Endothelial cell (in vitro differentiated cells): ENCODE results near the gene SHLD2. TPM values are rescaled to one million over a fixed set of nuclear protein-coding genes. Genes with fewer than 3 reads are reported as not detected.
"Not testable (repeated sequence)": the region's sequence is repeated elsewhere in the genome, so short reads cannot be mapped to it uniquely, and the experiment has no call there.

ENCODE experiments used
- DNase-seq: peaks from one replicate; pipeline ENCODE4 v3.0.0; 2021; ENCODE audit warnings: low spot score
- H3K27ac Mint-ChIP-seq: one replicate; pipeline ENCODE4 v1.8.0; 2021; ENCODE audit warnings: mixed read lengths, inconsistent platforms; ENCODE audit not compliant: unreplicated experiment
- H3K27me3 Mint-ChIP-seq: one replicate; pipeline ENCODE4 v1.8.0; 2021; ENCODE audit warnings: mild to moderate bottlenecking, moderate library complexity, mixed read lengths, inconsistent platforms; ENCODE audit not compliant: unreplicated experiment
- H3K36me3 Mint-ChIP-seq: one replicate; pipeline ENCODE4 v1.8.0; 2021; ENCODE audit warnings: mild to moderate bottlenecking, low read depth, mixed read lengths, inconsistent platforms; ENCODE audit not compliant: unreplicated experiment
- H3K4me1 Mint-ChIP-seq: one replicate; pipeline ENCODE4 v1.8.0; 2021; ENCODE audit warnings: mild to moderate bottlenecking, mixed read lengths, inconsistent platforms; ENCODE audit not compliant: unreplicated experiment
- H3K4me3 Mint-ChIP-seq: one replicate; pipeline ENCODE4 v1.8.0; 2021; ENCODE audit warnings: mild to moderate bottlenecking, mixed read lengths, inconsistent platforms; ENCODE audit not compliant: unreplicated experiment
- H3K9me3 Mint-ChIP-seq: one replicate; pipeline ENCODE4 v1.8.0; 2021; ENCODE audit warnings: mixed read lengths, inconsistent platforms; ENCODE audit not compliant: unreplicated experiment
- total RNA-seq: library from RNA; stranded (reverse); fragmentation: NEBNext Ultra II Directional; extraction: Animal tissue kit (Norgen Biotek cat#: 25700); gene quantifications from one replicate; pipeline ENCODE4 v1.2.1, GENCODE V29; 2021; ENCODE audit not compliant: unreplicated experiment
- TF ChIP-seq, protein P1 (sequence below): fragments of 200-600 bp; sonication (generic); IDR thresholded peaks from one replicate; pipeline ENCODE4 v1.5.0; 2021; ENCODE audit warnings: antibody characterized with exemption; ENCODE audit not compliant: unreplicated experiment

Gene SHLD2
- total RNA-seq, 1 donor from 2014 or later = 16.1 TPM

- Mint-ChIP-seq H3K27ac (no peak overlapping the region), H3K36me3 (peaks cover 8% of the 10 kb centered on the region), H3K4me1 (no peaks in the 10 kb centered on the region), H3K27me3 (no peaks in the 10 kb centered on the region), H3K9me3 (no peaks in the 10 kb centered on the region), H3K4me3 (peak overlapping the region; percentile 42)
- TF ChIP-seq, protein P1, sequence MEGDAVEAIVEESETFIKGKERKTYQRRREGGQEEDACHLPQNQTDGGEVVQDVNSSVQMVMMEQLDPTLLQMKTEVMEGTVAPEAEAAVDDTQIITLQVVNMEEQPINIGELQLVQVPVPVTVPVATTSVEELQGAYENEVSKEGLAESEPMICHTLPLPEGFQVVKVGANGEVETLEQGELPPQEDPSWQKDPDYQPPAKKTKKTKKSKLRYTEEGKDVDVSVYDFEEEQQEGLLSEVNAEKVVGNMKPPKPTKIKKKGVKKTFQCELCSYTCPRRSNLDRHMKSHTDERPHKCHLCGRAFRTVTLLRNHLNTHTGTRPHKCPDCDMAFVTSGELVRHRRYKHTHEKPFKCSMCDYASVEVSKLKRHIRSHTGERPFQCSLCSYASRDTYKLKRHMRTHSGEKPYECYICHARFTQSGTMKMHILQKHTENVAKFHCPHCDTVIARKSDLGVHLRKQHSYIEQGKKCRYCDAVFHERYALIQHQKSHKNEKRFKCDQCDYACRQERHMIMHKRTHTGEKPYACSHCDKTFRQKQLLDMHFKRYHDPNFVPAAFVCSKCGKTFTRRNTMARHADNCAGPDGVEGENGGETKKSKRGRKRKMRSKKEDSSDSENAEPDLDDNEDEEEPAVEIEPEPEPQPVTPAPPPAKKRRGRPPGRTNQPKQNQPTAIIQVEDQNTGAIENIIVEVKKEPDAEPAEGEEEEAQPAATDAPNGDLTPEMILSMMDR = no peak
- DNase-seq = no peak
Measured at GRCh38 chr10:87079106-87079836, 15.7 kb upstream of the SHLD2 start.

DNA sequence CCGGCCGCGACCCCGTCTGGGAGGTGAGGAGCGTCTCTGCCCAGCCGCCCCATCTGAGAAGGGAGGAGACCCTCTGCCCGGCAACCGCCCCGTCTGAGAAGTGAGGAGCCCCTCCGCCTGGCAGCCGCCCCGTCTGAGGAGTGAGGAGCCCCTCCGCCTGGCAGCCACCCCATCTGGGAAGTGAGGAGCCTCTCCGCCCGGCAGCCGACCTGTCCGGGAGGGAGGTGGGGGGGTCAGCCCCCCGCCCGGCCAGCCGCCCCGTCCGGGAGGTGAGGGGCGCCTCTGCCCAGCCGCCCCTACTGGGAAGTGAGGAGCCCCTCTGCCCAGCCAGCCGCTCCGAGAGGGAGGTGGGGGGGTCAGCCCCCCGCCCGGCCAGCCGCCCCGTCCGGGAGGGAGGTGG, 14.4 kb upstream of the SHLD2 start:
- H3K27ac Mint-ChIP-seq, DNase-seq, H3K4me1 Mint-ChIP-seq, H3K36me3 Mint-ChIP-seq, H3K9me3 Mint-ChIP-seq, H3K27me3 Mint-ChIP-seq, H3K4me3 Mint-ChIP-seq: not testable (repeated sequence)

- not testable (repeated sequence) for DNase-seq, H3K27me3 Mint-ChIP-seq, H3K27ac Mint-ChIP-seq, H3K4me3 Mint-ChIP-seq, H3K36me3 Mint-ChIP-seq, H3K9me3 Mint-ChIP-seq, H3K4me1 Mint-ChIP-seq
Measured at GRCh38 chr10:87081574-87081973, 13.4 kb upstream of the SHLD2 start.

- not testable (repeated sequence) for H3K36me3 Mint-ChIP-seq, H3K9me3 Mint-ChIP-seq, H3K27me3 Mint-ChIP-seq, H3K27ac Mint-ChIP-seq, H3K4me1 Mint-ChIP-seq, DNase-seq, H3K4me3 Mint-ChIP-seq
Measured at GRCh38 chr10:87082219-87082618, 12.8 kb upstream of the SHLD2 start.

- not testable (repeated sequence) for H3K27me3 Mint-ChIP-seq, DNase-seq, H3K4me3 Mint-ChIP-seq, H3K9me3 Mint-ChIP-seq, H3K4me1 Mint-ChIP-seq, H3K36me3 Mint-ChIP-seq, H3K27ac Mint-ChIP-seq
Measured at GRCh38 chr10:87083576-87084290, 11.3 kb upstream of the SHLD2 start.

- not testable (repeated sequence) for H3K9me3 Mint-ChIP-seq, H3K4me1 Mint-ChIP-seq, H3K27ac Mint-ChIP-seq, H3K27me3 Mint-ChIP-seq, H3K4me3 Mint-ChIP-seq, DNase-seq, H3K36me3 Mint-ChIP-seq
Measured at GRCh38 chr10:87084291-87084782, 10.7 kb upstream of the SHLD2 start.

GRCh38 chr10:87085537-87085936, 9.5 kb upstream of the SHLD2 start:
- H3K36me3 Mint-ChIP-seq = peaks cover 8% of the 10 kb centered on the region
- no peaks in the 10 kb centered on the region for H3K9me3 Mint-ChIP-seq
- peaks cover under 1% of the 10 kb centered on the region for H3K4me1 Mint-ChIP-seq

More at GRCh38 chr10:87085537-87085936, 9.5 kb upstream of the SHLD2 start:
- TF ChIP-seq, protein P1 = no peak
- Mint-ChIP-seq H3K4me3 (no peak overlapping the region), H3K27ac (no peak overlapping the region), H3K27me3 (no peaks in the 10 kb centered on the region)
- no peak for DNase-seq
